ENCODE measurements around the gene KLHL4. TPM values are rescaled to one million over a fixed set of nuclear protein-coding genes. Genes with fewer than 3 reads are reported as not detected.
A peak's percentile ranks its signal among the peaks of the same experiment; 100 is the strongest.
"Not testable (repeated sequence)": the region's sequence is repeated elsewhere in the genome, so short reads cannot be mapped to it uniquely, and the experiment has no call there.

Gene KLHL4
- total RNA-seq, 1 experiment from 2014 or later = 1.4 TPM

GRCh38 chrX:87616371-87616770 is 98.8 kb downstream of the KLHL4 start:
- Histone ChIP-seq H3K4me3 (no peak overlapping the region), H3K27me3 (no peaks in the 10 kb centered on the region), H3K36me3 (no peaks in the 10 kb centered on the region), H3K9me3 (no peaks in the 10 kb centered on the region)
- no peak for DNase-seq

GRCh38 chrX:87621697-87622096 is 104.1 kb downstream of the KLHL4 start:
- no peak overlapping the region for H3K4me3 ChIP-seq
- no peaks in the 10 kb centered on the region for H3K9me3 ChIP-seq
- DNase-seq = no peak
- H3K36me3 ChIP-seq = no peaks in the 10 kb centered on the region
- H3K27me3 ChIP-seq = no peaks in the 10 kb centered on the region

- no peak for DNase-seq
- no peak overlapping the region for H3K4me3 ChIP-seq
- no peaks in the 10 kb centered on the region for H3K9me3 ChIP-seq
- H3K36me3 ChIP-seq = no peaks in the 10 kb centered on the region
- H3K27me3 ChIP-seq = no peaks in the 10 kb centered on the region
These were observed 109.4 kb downstream of the KLHL4 start for GRCh38 chrX:87626996-87627395.

- Histone ChIP-seq H3K9me3 (no peaks in the 10 kb centered on the region), H3K27me3 (no peaks in the 10 kb centered on the region), H3K4me3 (no peak overlapping the region), H3K36me3 (no peaks in the 10 kb centered on the region)
- no peak for DNase-seq
These were observed 116.8 kb downstream of the KLHL4 start for GRCh38 chrX:87634361-87634760.

- DNase-seq = no peak
- Histone ChIP-seq H3K36me3 (no peaks in the 10 kb centered on the region), H3K27me3 (no peaks in the 10 kb centered on the region), H3K4me3 (no peak overlapping the region), H3K9me3 (no peaks in the 10 kb centered on the region)
These were observed 118.9 kb downstream of the KLHL4 start for GRCh38 chrX:87636533-87636932.

- not testable (repeated sequence) for H3K4me3 ChIP-seq, H3K36me3 ChIP-seq, DNase-seq, H3K9me3 ChIP-seq, H3K27me3 ChIP-seq
These were observed 123.8 kb downstream of the KLHL4 start for GRCh38 chrX:87641439-87641838.

GRCh38 chrX:87661761-87662160 is 144.2 kb downstream of the KLHL4 start:
- Histone ChIP-seq H3K27me3 (no peaks in the 10 kb centered on the region), H3K9me3 (no peaks in the 10 kb centered on the region), H3K4me3 (no peak overlapping the region), H3K36me3 (no peaks in the 10 kb centered on the region)
- no peak for DNase-seq

- H3K4me3 ChIP-seq = no peak overlapping the region
- H3K36me3 ChIP-seq = no peaks in the 10 kb centered on the region
- H3K27me3 ChIP-seq = no peaks in the 10 kb centered on the region
- no peak for DNase-seq
- H3K9me3 ChIP-seq = no peaks in the 10 kb centered on the region
These were observed 145.8 kb downstream of the KLHL4 start for GRCh38 chrX:87663421-87663820.

GRCh38 chrX:87664381-87664780 is 146.8 kb downstream of the KLHL4 start:
- Histone ChIP-seq H3K4me3 (no peak overlapping the region), H3K9me3 (no peaks in the 10 kb centered on the region), H3K27me3 (no peaks in the 10 kb centered on the region), H3K36me3 (no peaks in the 10 kb centered on the region)
- DNase-seq = no peak

- no peak overlapping the region for H3K4me3 ChIP-seq
- no peaks in the 10 kb centered on the region for H3K27me3 ChIP-seq
- H3K9me3 ChIP-seq = no peaks in the 10 kb centered on the region
- no peaks in the 10 kb centered on the region for H3K36me3 ChIP-seq
- no peak for DNase-seq
These were observed 162.2 kb downstream of the KLHL4 start for GRCh38 chrX:87679849-87680248.

- DNase-seq = no peak
- Histone ChIP-seq H3K4me3 (no peak overlapping the region), H3K36me3 (no peaks in the 10 kb centered on the region), H3K27me3 (no peaks in the 10 kb centered on the region), H3K9me3 (no peaks in the 10 kb centered on the region)
These were observed 170.1 kb downstream of the KLHL4 start for GRCh38 chrX:87687703-87688102.

GRCh38 chrX:87688113-87688748 is 170.6 kb downstream of the KLHL4 start:
- not testable (repeated sequence) for H3K27me3 ChIP-seq, H3K4me3 ChIP-seq, DNase-seq, H3K9me3 ChIP-seq, H3K36me3 ChIP-seq

GRCh38 chrX:87689218-87689617 is 171.6 kb downstream of the KLHL4 start:
- not testable (repeated sequence) for H3K36me3 ChIP-seq, DNase-seq, H3K27me3 ChIP-seq, H3K9me3 ChIP-seq, H3K4me3 ChIP-seq

- Histone ChIP-seq H3K27me3 (no peaks in the 10 kb centered on the region), H3K9me3 (no peaks in the 10 kb centered on the region), H3K4me3 (no peak overlapping the region), H3K36me3 (no peaks in the 10 kb centered on the region)
- DNase-seq = no peak
These were observed 175.6 kb downstream of the KLHL4 start for GRCh38 chrX:87693204-87693603.

GRCh38 chrX:87697409-87697808 is 179.8 kb downstream of the KLHL4 start:
- H3K9me3 ChIP-seq = no peaks in the 10 kb centered on the region
- H3K27me3 ChIP-seq = no peaks in the 10 kb centered on the region
- no peaks in the 10 kb centered on the region for H3K36me3 ChIP-seq
- no peak overlapping the region for H3K4me3 ChIP-seq
- no peak for DNase-seq

GRCh38 chrX:87702795-87703194 is 185.2 kb downstream of the KLHL4 start:
- H3K36me3 ChIP-seq = no peaks in the 10 kb centered on the region
- H3K27me3 ChIP-seq = no peaks in the 10 kb centered on the region
- no peaks in the 10 kb centered on the region for H3K9me3 ChIP-seq
- H3K4me3 ChIP-seq = no peak overlapping the region
- DNase-seq = peak; percentile 3

GRCh38 chrX:87703469-87703868 is 185.9 kb downstream of the KLHL4 start:
- not testable (repeated sequence) for H3K27me3 ChIP-seq, H3K36me3 ChIP-seq, H3K9me3 ChIP-seq, DNase-seq, H3K4me3 ChIP-seq

GRCh38 chrX:87706134-87706533 is 188.5 kb downstream of the KLHL4 start:
- H3K36me3 ChIP-seq = no peaks in the 10 kb centered on the region
- no peaks in the 10 kb centered on the region for H3K9me3 ChIP-seq
- no peak for DNase-seq
- no peak overlapping the region for H3K4me3 ChIP-seq
- no peaks in the 10 kb centered on the region for H3K27me3 ChIP-seq

GRCh38 chrX:87710580-87710979 is 193.0 kb downstream of the KLHL4 start:
- Histone ChIP-seq H3K9me3 (no peaks in the 10 kb centered on the region), H3K27me3 (no peaks in the 10 kb centered on the region), H3K36me3 (no peaks in the 10 kb centered on the region), H3K4me3 (no peak overlapping the region)
- DNase-seq = no peak
